H1 (cell line): ENCODE data around the gene IER5. TPM values are rescaled to one million over a fixed set of nuclear protein-coding genes. Genes with fewer than 3 reads are reported as not detected.

Experiments used
- ATF2 ChIP-seq: IDR thresholded peaks from 2 replicates; pipeline ENCODE4 v1.6.1; 2012; ENCODE audit warnings: low read length, inconsistent platforms
- CBX8 ChIP-seq: fragments of 300-800, 300-1000 bp; sonication (generic); IDR thresholded peaks from 2 replicates; pipeline ENCODE4 v1.7.1; 2016; ENCODE audit warnings: low read depth, low read length, borderline replicate concordance
- CREB1 ChIP-seq: IDR thresholded peaks from 2 replicates; pipeline ENCODE4 v1.6.1; 2012; ENCODE audit warnings: inconsistent platforms
- MAX ChIP-seq: IDR thresholded peaks from 2 replicates; pipeline ENCODE4 v1.6.1; 2012; ENCODE audit warnings: inconsistent platforms
- POLR2AphosphoS5 ChIP-seq: IDR thresholded peaks from 2 replicates; pipeline ENCODE4 v1.6.1; 2011; ENCODE audit warnings: low read depth, low read length
- polyA plus RNA-seq, 7 experiments: library from polyadenylated mRNA; depleted of rRNA in 3 of 7; stranded (reverse) in 5 of 7; unstranded in 2 of 7; fragments of >200 nt in 5 of 7; fragments of 200-250 nt in 2 of 7; gene quantifications; 1 replicate in 5 of 7; 2 replicates in 1 of 7; 4 replicates in 1 of 7; pipeline versions ENCODE4 v1.2.1 to v1.2.3, GENCODE V29; 2011 to 2013; ENCODE audit warnings: missing spikeins in 2 of 7, mixed read lengths in 2 of 7
- total RNA-seq: library from RNA; stranded (reverse); fragmentation: NEBNext Ultra II Directional; extraction: Animal tissue kit (Norgen Biotek cat#: 25700); gene quantifications from 2 replicates; pipeline ENCODE4 v1.2.1, GENCODE V29; 2021

The IER5 gene
- total and polyA plus RNA-seq, 2 of the 8 experiments (the other 6 are each of a cell fraction or from before 2014, with no cell fraction given): 3.5 to 7.7 TPM

DNA sequence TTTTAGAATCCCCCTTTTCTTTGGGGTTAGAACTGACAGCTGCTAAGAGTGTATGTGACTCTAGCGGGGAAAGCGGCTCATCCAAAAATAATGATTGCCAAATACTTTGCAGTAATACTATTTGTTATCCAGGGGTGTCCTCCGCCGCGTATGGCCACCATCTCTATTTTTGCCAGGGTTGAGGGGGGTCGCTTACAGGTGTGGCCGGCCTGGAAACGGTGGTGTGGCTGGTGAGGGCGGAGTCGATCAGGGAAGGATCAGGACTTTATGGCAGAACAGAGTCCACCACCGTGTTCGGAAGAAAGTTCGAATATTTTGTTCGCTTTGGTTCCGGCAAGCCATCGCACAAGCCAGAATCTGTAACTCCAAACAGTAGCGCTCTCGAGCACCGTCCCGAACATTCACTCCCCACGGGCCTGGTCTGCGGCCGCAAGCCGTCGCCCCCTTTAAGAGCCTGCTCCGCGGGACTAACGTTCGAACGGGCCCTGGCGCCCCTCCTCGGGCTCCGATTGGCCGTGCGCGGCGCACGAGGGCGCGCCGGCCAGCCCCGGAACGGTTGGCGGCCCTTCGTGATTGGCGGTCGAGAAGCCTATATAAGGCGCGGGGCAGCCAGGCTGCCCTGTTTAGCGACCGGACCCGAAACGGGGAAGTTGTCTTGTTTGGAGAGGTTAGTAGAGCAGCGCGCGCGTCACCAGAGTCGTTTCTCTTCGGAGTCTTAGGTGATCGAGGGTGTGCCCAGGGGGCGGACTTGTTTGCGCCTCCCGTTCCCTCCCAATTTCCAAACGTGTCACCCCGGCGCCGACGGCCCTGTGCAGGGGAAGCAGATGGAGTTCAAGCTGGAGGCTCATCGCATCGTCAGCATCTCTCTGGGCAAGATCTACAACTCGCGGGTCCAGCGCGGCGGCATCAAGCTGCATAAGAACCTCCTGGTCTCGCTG, at the start of gene IER5 (continued):
- TF ChIP-seq MAX: peak; percentile 74
- 0 out of 2 replicates have a peak, but pooled peaks have one; percentile 74 for TF ChIP-seq ATF2
- peak; percentile 97 for TF ChIP-seq POLR2AphosphoS5
- TF ChIP-seq CREB1: peak; percentile 36
- no peak for TF ChIP-seq CBX8
